Activated naive CD4-positive, alpha-beta T cell (primary cell): Measurements from ENCODE around the gene RHOF.
"Not testable (repeated sequence)": the region's sequence is repeated elsewhere in the genome, so short reads cannot be mapped to it uniquely, and the experiment has no call there.

Experiments used
- DNase-seq, 4 experiments: peaks; one replicate each; lab custom pipeline; 2025; lab: John Stamatoyannopoulos, UW

RHOF gene

GRCh38 chr12:121775501-121775900, 18.0 kb downstream of the RHOF start:
- DNase-seq: no peak

DNA sequence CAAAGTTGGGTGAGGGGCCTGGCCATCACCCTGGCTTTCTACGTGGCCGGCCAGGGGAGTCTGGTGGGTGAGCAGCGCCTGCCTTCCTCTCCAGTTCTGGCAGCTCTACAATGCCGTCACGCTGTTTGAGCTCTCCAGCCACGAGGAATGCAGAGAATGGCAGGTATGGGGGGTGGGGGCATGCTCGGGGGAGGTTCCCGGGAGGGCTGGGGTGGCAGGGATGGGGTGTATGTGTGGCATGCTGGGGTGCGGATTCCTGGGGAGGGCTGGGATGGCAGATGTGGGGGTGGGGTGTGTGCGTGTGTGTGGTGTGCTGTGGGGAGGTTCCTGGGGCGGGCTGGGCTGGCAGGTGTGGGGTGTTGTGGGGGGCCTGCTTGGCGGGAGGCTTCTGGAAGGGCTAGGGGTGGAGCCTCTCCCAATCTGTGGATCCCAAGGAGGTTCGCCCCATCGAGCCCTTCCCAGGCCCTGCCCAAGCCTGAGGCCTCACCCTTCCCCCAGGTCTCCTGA, 18.5 kb downstream of the RHOF start:
- DNase-seq: no peak

DNA sequence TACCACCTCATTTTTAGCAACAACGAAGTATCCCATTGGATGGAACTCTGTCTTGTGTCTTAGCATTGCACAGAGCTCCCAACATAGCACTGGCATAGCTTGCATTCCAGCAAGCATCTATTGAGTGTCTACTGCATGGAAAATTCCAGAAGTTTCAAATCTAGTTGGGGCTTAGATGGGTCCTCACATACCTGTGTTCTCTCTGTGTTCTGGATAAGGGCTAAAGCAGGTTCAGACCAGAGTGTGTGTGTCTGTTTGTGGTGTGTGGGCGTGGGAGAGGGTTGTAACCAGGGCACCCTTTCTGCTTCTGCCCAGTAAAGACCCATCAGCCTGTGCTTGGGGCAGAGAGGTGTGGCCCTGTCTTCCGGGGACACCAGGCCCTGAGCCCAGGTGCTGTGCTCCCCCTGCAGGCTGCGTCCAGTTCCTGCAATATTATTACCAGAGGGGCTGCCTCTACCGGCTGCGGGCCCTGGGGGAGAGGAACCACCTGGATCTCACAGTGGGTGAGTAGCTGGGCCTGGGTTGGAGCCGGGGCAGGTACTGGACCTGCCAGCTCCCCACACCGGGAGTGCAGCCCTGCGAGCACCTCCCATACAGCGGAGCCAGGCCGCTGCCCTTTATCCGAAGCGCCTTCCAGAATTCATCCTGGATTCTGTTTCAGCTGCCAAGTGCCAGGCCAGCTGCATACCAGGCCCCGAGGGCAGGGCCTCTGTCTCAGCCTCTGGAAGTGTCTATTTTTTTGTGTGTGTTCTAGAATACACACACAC, 20.3 kb downstream of the RHOF start:
- DNase-seq: peak; percentile 33 to 71 (median 42)

GRCh38 chr12:121770813-121771625, 22.5 kb downstream of the RHOF start:
- DNase-seq: no peak

DNA sequence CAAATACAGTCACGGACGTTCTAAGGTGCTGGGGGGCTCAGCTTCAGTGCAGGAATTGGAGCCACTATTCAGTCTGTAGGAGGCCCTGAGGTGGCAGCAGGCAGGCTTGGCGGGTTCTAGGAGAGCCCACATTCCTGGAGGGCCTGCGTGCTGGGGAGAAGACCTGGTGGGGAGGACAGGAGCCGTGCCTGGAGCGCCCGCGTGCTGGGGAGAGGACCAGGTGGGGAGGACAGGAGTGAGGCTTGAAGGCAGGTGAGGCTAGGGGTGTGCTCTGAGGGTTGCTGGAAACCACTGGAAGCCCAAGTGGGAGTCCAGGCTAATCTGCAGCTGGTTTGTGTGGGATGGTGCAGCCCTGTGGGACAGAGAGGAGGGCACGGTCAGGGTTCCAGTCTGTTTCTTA, 23.1 kb downstream of the RHOF start:
- DNase-seq: no peak

- no peak for DNase-seq
Measured at GRCh38 chr12:121769831-121770301, 23.6 kb downstream of the RHOF start.

DNA sequence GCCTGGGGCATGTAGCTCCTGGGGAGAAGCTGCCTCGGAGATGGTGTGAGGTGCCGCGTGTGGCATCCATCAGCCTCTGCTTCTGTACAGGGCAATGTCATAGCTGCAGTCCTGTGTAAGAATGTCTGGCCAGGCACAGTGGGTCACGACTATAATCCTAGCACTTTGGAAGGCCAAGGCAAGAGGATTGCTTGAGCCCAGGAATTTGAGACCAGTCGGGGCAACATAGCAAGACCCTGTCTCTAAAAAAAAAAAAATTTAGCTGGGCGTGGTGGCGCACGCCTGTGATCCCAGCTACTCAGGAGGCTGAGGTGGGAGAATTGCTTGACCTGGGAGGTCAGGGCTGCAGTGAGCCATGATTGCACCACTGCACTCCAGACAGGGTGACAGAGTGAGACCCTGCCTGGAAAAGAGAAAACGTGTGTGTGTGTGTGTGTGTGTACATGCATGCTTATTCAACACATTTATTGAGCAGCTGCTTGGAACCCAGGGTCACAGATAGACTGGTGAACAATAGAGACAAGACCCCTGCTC, 24.1 kb downstream of the RHOF start:
- no peak for DNase-seq

DNA sequence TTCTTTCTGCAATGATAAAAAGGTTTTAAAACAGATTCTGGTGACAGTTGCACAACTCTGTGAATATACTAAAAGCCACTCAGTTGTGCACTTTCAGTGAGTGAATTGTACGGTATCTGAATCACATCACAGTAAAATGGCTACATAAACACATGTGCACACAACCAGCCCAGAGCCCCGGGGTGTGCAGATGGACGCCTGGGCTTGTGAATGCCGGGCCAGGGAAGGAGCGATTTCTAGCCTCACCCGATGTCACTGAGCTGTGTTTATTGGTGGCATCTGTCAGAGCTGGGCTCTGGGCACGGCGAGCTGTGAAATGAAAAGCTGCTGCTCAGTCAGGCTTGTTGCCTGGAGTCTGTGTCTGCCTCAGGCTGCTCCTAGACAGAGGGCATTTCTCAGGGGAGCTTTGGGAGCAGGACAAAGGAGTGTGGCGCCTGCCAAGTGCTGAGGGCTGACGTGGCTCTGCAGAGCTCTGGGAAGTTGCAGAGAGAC, 25.9 kb downstream of the RHOF start:
- DNase-seq: no peak

- no peak for DNase-seq
Measured at GRCh38 chr12:121766290-121767039, 27.0 kb downstream of the RHOF start.

- DNase-seq: no peak
Measured at GRCh38 chr12:121765573-121765972, 27.9 kb downstream of the RHOF start.

DNA sequence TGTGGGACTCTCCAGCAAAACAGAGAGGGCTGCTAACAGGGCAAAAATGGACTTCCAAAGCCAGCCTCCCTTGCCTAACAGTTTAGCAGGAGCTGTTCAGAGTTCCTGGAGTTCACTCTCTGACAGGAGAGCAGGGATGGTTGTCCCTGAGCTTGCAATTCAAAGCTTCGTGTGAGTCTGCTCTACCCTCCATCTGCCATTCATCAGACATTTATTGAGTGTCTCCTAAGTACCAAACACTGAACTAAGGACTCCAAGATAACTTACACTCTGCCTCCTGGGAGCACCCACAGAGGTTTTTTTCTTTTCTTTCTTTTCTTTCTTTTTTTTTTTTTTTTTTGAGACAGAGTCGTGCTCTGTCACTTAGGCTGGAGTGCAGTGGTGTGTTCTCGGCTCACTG, 28.7 kb downstream of the RHOF start:
- no peak for DNase-seq

- no peak for DNase-seq
Measured at GRCh38 chr12:121762269-121762668, 31.2 kb downstream of the RHOF start.

GRCh38 chr12:121758536-121758935, 35.0 kb downstream of the RHOF start:
- DNase-seq: not testable (repeated sequence)

GRCh38 chr12:121755591-121755990, 37.9 kb downstream of the RHOF start:
- no peak for DNase-seq

DNA sequence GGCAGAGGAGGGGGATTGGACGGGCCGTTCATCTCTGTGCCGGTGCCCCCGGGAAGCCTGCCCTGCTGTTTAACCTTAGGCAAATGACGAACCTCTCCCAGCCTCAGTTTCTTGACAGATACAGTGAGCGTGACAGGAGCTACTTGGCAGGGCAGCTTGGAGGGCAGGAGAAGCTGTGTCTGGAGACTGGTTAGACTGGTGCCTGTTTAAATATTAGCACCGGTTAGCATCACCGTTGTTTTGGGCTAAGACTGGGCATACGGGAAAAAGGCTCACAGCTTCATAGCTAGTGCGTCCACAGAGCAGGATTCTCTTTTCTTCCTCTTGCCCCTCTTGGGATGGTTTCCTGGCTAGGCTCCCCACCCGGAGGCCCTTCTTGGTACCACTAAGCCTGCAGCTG, 38.7 kb downstream of the RHOF start:
- DNase-seq: no peak

DNA sequence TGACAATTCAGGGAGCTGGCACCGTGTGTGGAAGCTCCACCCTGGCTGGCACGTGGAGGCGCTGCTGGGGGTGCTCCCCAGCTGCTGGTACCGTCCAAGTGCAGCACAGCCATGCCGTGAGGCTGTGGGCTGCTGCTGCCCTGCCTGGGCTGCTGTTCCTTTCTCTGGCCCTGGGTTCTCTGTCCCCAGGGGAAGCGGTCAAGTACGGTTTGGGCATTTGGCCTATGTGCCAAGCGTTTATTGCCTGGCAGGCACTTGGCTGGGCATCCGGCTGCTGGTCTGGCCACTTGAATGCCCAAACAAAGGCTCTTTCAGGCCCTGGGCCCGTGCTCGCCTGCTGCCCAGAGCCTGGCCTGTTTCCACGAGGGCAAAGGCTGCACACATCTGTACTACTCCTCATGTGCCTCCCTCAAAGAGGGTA, 39.6 kb downstream of the RHOF start:
- no peak for DNase-seq

DNA sequence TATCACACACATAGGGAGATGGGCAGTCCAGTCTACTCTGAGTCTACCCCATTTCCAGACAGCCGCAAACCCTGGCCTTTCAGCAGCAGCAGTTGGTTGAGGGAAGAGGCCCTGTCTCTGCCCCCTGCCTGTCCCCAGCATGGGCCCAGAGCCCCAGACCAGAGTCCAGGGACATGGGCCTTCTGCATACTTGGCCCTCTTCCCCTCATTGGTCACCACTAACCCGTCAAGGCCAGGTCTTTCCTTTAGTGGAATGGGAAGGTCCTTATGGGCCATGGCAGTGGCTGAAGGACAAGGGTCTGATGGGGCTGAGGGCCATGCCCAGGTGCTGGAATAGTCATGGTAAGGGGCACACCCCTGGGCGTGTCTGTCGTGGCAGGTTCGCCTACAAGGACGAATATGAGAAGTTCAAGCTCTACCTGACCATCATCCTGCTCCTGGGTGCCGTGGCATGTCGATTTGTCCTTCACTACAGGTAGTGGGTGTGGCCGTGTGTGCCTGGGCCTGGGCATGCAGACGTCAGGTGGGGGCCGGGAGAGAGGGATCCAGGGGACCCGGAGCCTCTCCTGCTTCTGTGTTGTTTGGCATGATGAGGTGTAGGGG, 41.6 kb downstream of the RHOF start:
- no peak for DNase-seq

GRCh38 chr12:121751034-121751433, 42.5 kb downstream of the RHOF start:
- DNase-seq: no peak

GRCh38 chr12:121750507-121750955, 43.0 kb downstream of the RHOF start:
- no peak for DNase-seq

DNA sequence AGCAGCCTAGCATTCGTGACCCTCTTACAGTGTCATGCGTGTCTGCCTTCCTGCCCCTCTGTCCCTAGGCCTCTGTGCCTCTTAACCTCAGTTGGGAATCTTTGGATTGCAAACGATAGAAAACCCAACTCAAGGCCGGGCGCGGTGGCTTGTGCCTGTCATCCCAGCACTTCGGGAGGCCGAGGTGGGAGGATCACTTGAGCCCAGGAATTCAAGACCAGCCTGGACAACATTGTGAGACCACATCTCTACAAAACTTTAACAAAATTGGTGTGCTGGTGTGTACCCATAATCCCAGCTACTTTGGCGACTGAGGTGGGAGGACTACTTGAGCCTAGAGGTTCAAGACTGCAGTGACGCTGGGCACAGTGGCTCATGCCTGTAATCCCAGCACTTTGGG, 44.2 kb downstream of the RHOF start:
- no peak for DNase-seq

GRCh38 chr12:121748571-121749265, 44.8 kb downstream of the RHOF start:
- DNase-seq: no peak
